ENCODE results near the gene ARL2. TPM values are rescaled to one million over a fixed set of nuclear protein-coding genes. Genes with fewer than 3 reads are reported as not detected.
A peak's percentile ranks its signal among the peaks of the same experiment; 100 is the strongest.
"Not testable (repeated sequence)": the region's sequence is repeated elsewhere in the genome, so short reads cannot be mapped to it uniquely, and the experiment has no call there.

Gene ARL2
- total RNA-seq, result 10 to 100 TPM; 74.1 to 86.9 TPM

DNA sequence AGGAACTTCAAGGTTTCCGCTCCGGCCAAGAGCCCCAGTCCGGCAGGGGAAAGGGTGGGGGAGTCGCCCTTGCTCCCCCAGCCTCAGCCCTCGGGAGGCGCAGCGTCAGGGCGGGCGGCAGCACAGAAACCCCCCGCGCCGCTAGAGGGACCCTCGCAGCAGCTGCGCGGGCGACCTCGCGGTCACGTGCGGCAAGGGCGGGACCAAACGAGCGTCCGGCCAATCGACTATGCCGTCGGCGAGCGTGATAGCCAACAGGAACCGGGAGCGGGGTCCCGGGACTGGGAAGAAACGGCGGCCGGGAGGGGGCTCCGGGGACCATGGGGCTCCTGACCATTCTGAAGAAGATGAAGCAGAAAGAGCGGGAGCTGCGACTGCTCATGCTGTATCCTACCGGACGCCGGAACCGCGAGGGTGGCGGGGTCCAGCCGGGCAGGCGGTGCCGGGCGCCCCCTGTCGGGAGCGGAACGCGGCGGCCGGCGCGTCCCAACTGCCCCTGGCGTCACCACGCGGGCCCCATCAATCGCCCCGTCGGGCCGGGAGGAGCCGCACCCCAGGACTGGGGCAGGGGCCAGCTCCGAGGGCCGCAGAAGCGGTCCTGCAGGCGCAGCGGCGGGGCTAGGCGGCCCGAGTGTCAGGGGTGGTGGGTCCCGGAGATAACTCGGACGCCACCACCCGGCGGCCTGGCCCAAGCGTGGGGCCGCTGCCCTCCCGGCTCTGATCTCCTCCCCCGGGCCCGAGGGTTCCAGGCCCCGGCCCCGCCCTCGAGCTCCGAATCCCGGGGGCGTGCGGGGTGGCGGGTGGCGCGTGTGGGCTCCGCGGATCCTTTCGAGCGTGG lies at the start of gene ARL2:
Gene ARL2, plus strand, starts transcription at position 273 of the 838 bp plus-strand sequence. Its CDS starts 48 bp downstream, at position 321.
- peak within 1 kb of the TSS; percentile 97 for H3K27ac Mint-ChIP-seq
- peak within 1 kb of the TSS; percentile 84 for H3K4me3 Mint-ChIP-seq
- CTCF ChIA-PET, result interaction anchor here (0.6 to 6.3 kb wide), 45 partner anchors 8 to 826 kb away, joined by 3 to 81 read pairs (median 6); partner anchors contain the start of genes BATF2, CAPN1, CDC42BPG and CDCA5

DNA sequence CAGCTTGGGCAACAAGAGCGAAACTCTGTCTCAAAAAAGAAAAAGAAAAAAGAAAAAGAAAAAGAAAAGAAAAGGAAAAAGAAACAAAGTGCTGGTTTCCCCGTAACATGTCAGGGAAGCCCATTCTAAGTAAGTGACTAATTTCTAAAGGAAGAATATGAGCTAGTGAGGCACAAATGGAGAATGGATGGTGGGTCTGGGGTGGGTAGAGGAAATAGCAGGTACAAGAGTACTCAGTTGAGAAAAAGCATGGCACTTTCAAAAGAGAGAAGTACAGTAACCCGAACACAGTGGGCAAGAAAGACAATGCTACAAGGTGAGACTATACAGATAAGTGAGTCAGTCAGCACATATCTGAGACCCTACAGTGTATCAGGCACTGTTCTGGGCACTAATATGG lies 46.6 kb upstream of the ARL2 start:
- H3K27ac Mint-ChIP-seq, result peak overlapping the region; percentile 37
- DNase-seq, result no peak
- H3K4me3 Mint-ChIP-seq, result no peak overlapping the region
- H3K27me3 Mint-ChIP-seq, result no peaks in the 10 kb centered on the region
- H3K36me3 Mint-ChIP-seq, result no peaks in the 10 kb centered on the region
- CTCF ChIA-PET, result interaction anchor here (0.8 kb wide), 1 partner anchor 24 kb away, joined by 4 read pairs; no protein-coding TSS in a partner anchor
- H3K9me3 Mint-ChIP-seq (ENCODE audit: low read depth), result no peaks in the 10 kb centered on the region
- peak; percentile 10 for ATAC-seq
- H3K4me1 Mint-ChIP-seq, result peaks cover 41% of the 10 kb centered on the region

More for the DNA sequence above, at the start of gene ARL2:
- DNase-seq, result peak; percentile 91
- no peaks in the 10 kb centered on the region for H3K27me3 Mint-ChIP-seq
- ATAC-seq, result peak; percentile 84
- peaks cover 28% of the 10 kb centered on the region for H3K4me1 Mint-ChIP-seq
- peaks cover 10% of the 10 kb centered on the region for H3K36me3 Mint-ChIP-seq
- H3K9me3 Mint-ChIP-seq (ENCODE audit: low read depth), result no peaks in the 10 kb centered on the region

DNA sequence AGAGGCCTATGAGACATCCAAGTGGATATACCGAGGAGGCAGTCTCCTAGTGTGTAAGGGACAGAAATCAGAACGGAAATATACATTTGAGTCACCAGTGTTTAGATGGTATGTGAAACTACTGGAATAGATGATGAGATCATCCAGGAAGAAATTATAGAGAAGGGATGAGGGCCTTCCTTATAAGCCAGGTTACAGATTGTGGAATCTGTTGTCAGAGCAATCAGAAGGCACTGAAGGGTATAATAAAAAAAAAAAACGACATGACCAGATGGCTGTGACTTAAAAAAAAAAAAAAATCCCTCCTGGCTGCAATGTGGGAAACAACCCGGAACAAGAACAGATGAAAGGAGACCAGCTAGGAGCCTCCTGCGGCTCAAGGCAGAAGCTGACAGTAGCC lies 44.8 kb upstream of the ARL2 start:
- DNase-seq (no peak), ATAC-seq (no peak)
- Mint-ChIP-seq H3K27ac (no peak overlapping the region), H3K4me1 (peaks cover 42% of the 10 kb centered on the region), H3K27me3 (no peaks in the 10 kb centered on the region), H3K9me3 (ENCODE audit: low read depth) (no peaks in the 10 kb centered on the region), H3K4me3 (no peak overlapping the region), H3K36me3 (no peaks in the 10 kb centered on the region)
- CTCF ChIA-PET, result interaction anchor here (0.7 kb wide), 1 partner anchor 85 kb away, joined by 3 read pairs; no protein-coding TSS in a partner anchor

DNA sequence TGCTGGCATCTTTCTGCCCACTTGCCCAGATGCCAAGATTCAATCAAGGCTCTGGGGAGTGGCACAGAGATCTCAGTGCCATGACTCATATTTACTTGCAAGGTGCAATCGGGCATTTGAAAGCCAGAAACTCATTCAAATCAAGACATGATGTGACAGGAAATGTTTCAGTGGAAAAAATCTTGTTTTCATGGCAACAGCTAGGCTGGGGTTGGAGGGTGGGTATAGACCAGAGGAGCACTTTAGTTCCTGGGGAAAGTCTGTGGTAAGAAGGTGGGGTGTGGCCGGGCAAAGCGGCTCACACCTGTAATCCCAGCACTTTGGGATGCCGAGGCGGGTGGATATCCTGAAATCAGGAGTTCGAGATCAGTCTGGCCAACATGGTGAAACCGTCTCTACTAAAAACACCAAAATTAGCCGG lies 43.2 kb upstream of the ARL2 start:
- Mint-ChIP-seq H3K27me3 (no peaks in the 10 kb centered on the region), H3K4me1 (peaks cover 41% of the 10 kb centered on the region), H3K27ac (peak overlapping the region; percentile 1), H3K9me3 (ENCODE audit: low read depth) (no peaks in the 10 kb centered on the region), H3K4me3 (no peak overlapping the region), H3K36me3 (no peaks in the 10 kb centered on the region)
- ATAC-seq (peak; percentile 28), DNase-seq (peak; percentile 43)
- CTCF ChIA-PET, result interaction anchor here (1.4 to 1.7 kb wide), 2 partner anchors 123 to 344 kb away, joined by 4 to 6 read pairs; no protein-coding TSS in a partner anchor

DNA sequence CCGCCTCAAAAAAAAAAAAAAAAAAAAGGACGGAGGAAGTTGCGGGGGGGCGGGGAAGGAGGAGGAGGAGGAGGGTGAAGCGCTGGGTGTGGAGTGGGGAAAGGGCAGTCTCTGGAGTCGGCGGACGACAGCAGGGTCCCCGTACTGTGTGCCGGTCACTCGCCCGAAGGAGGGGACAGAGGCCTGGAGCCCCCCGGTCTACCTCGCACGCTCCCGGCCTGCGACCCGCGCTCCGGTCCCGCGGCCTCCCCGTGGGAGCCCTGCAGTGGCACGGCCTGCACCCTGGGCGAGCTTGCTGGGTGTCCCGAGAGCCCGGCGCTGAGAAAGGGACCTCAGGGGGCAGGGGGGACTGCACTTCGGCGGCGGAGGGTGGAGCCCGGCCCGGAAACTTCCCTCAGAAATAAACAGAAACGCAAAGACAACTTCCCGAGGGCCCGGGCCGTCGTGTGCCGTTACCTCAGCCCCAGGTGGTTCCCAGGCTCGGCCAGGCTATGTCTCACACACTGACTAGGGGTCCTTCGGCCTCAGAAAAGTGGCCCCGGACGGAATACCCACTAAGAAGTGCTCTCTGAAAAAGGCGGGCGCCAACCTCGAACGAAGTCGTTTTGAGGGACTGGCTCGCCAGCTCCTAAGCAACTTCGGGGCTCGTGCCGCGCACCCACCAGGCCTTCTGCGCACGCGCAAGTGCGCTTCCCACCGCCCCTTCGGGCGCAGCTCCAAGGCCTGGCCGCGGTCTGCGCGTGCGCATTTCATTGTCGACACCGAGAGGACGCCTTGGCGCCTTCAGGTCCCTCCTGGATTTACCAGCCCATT lies 42.3 kb upstream of the ARL2 start, which contains the start of gene MAJIN:
Gene MAJIN, minus strand, starts transcription at position 688 of the 813 bp plus-strand sequence. CDS start 12,703 bp downstream, outside the sequence.
- ATAC-seq, result peak; percentile 80
- Mint-ChIP-seq H3K9me3 (ENCODE audit: low read depth) (no peaks in the 10 kb centered on the region), H3K36me3 (no peaks in the 10 kb centered on the region), H3K27me3 (no peaks in the 10 kb centered on the region), H3K4me1 (peaks cover 37% of the 10 kb centered on the region), H3K27ac (peak within 1 kb of the TSS; percentile 59), H3K4me3 (peak within 1 kb of the TSS; percentile 56)
- CTCF ChIA-PET, result interaction anchor here (0.7 to 1.7 kb wide), 5 partner anchors 43 to 523 kb away, joined by 3 to 6 read pairs (median 4); partner anchors contain the start of gene ARL2
- peak; percentile 88 for DNase-seq

DNA sequence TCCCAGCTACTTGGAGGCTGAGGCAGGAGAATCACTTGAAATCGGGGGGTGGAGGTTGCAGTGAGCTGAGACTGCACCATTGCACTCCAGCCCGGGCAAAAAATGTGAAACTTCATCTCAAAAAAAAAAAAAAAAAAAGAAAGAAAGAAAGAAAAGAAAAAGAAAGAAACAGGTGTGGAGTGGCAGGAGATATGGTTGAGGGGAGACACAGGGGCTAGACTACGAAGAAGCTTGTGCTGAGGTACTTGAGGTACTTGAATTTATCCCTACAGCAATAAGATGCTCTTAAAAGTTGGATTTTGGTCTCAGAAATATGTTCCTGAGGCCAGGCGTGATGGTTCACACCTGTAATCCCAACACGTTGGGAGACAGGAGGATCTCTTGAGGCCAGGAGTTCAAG lies 39.8 kb upstream of the ARL2 start:
- CTCF ChIA-PET, result interaction anchor here (0.7 to 0.9 kb wide), 2 partner anchors 8 to 39 kb away, joined by 3 to 6 read pairs; no protein-coding TSS in a partner anchor

DNA sequence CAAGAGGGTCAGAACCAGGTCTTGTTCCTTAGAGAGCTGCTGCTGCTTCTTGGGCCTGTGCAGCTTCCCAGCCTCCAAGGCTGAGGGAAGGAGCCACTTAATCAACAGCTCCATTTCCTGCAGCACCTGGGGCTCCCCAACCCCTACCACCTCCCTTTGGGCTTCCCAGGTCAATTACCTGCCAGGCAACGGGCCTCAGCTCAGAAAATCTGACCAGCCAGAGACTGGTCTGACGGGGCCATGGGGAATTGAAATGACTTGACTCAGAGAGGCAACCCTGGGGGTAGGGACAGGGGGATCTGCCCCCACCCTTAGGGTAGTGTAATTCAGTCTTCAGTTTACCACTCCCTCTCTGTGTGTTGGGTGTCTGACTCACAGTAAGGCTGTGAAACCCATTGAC lies 37.3 kb upstream of the ARL2 start:
- CTCF ChIA-PET, result interaction anchor here (0.9 kb wide), 1 partner anchor 37 kb away, joined by 3 read pairs; the partner anchor contains the start of gene ARL2
- H3K36me3 Mint-ChIP-seq, result no peaks in the 10 kb centered on the region
- peaks cover 11% of the 10 kb centered on the region for H3K4me1 Mint-ChIP-seq
- no peak overlapping the region for H3K4me3 Mint-ChIP-seq
- H3K27ac Mint-ChIP-seq, result no peak overlapping the region
- peaks cover 5% of the 10 kb centered on the region for H3K27me3 Mint-ChIP-seq
- no peaks in the 10 kb centered on the region for H3K9me3 Mint-ChIP-seq (ENCODE audit: low read depth)
- ATAC-seq, result no peak
- no peak for DNase-seq

More for the DNA sequence above, 39.8 kb upstream of the ARL2 start:
- Mint-ChIP-seq H3K9me3 (ENCODE audit: low read depth) (no peaks in the 10 kb centered on the region), H3K4me1 (peaks cover 22% of the 10 kb centered on the region), H3K27ac (no peak overlapping the region), H3K36me3 (no peaks in the 10 kb centered on the region), H3K4me3 (no peak overlapping the region), H3K27me3 (no peaks in the 10 kb centered on the region)
- no peak for DNase-seq
- ATAC-seq, result no peak

DNA sequence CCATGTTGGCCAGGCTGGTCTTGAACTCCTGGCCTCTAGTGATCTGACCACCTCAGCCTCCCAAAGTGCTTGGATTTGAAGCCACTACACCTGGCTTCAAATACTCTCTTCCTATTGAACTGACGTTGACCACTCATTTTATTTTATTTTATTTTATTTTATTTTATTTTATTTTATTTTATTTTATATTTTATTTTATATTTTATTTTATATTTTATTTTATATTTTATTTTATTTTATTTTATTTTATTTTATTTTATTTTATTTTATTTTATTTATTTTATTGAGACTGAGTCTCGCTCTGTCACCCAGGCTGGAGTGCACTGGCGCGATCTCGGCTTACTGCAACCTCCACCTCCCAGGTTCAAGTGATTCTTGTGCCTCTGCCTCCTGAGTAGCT lies 30.6 kb upstream of the ARL2 start:
- not testable (repeated sequence) for H3K4me1 Mint-ChIP-seq; DNase-seq; H3K9me3 Mint-ChIP-seq (ENCODE audit: low read depth); H3K36me3 Mint-ChIP-seq; H3K27ac Mint-ChIP-seq; ATAC-seq; H3K4me3 Mint-ChIP-seq
- CTCF ChIA-PET, result interaction anchor here (0.6 kb wide), 1 partner anchor 25 kb away, joined by 4 read pairs; no protein-coding TSS in a partner anchor
- peaks cover 18% of the 10 kb centered on the region for H3K27me3 Mint-ChIP-seq

DNA sequence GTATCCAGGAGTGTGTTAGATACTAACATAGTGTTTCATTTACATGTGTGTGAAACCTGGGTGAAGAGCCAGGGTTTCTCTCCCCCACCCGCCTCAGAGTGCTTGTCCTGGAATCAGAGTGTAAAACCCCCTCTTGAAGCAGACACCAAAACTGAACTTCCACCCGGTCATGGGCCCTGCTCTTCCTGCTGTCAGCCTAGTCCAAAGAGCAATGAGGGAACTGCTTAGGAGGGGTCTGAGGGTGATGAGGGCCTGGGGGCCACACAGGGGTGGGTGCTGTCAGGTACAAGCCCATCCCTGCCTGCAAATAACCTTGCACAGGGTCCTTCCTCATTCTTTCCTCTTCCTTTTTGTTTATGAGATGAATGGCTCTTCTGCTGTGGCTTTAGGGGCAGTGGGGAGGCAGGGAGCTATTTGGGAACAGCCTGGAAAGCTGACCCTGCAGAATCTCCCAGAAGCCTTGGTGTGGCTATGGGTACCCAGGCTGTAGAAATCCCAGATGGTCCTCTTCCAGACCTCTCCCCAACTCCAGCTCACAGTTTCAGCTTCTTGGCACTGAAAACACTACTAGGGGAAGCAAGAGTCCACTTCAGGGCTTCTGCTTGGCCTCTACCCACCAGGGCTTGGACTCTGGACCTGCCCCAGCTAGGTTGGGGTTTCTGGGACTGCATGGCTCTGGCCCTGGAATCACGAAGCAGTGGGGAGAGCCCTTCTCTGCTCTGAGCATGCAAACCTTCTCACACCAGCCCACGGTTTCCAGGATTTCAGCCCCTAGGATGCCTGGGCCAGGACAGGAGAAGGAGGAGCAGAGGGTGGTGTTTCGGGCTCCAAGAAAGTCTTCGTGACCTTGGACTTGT lies 25.7 kb upstream of the ARL2 start:
- CTCF ChIA-PET, result no interaction called here
- Mint-ChIP-seq H3K4me1 (peaks cover 9% of the 10 kb centered on the region), H3K36me3 (no peaks in the 10 kb centered on the region), H3K27ac (no peak overlapping the region), H3K9me3 (ENCODE audit: low read depth) (no peaks in the 10 kb centered on the region), H3K27me3 (peaks cover 5% of the 10 kb centered on the region), H3K4me3 (no peak overlapping the region)
- DNase-seq (no peak), ATAC-seq (no peak)

DNA sequence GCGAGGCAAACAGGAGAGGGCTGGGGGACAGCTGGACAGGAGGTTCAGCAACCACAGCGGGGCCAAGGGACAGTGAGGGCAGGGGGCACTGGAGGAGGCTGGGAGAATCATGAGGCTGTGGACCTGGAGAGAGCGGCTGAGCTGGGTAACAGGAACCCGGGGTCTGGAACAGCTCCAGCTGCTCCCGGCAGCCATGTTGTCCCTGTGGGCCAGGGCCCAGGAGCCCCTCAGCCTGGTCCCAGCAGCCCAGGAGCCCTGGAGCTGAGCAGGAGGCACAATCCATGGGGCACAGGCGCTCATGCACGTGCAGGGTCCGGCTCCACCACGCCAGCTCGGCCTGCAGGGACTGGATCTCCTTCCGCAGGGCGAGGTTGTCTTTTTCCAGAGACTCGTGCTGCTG lies 24.5 kb upstream of the ARL2 start:
- H3K4me3 Mint-ChIP-seq, result no peak overlapping the region

DNA sequence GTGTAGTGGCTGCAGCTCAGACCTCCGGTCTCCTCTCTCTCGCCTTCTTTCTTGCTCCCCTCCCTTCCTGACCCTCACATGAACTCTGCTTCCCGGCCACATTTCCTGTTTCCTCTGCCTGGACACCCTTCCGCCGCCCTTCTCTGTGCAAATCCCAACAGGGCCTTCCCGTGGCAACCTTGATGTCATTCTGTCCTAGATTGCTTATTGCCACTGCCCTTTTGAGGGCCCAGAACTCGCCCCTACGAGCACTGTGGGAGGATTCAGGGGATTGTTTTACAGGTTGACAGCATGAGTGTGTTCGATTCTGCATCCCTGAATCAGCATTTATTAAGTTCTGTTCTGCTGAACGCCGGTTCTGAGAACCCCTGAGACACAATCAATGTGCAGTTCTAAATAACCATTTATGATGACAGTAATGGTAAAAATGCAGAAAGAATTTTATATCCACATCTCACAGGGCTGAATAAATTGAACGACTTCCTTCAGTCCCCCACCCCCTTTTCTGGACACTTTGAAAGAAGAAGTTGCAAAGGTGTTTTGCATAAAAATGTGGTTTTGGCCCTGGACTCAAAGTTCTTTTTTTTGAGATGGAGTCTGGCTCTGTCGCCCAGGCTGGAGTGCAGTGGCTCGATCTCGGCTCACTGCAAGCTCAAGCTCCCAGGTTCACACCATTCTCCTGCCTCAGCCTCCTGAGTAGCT lies 23.6 kb upstream of the ARL2 start:
- no peaks in the 10 kb centered on the region for H3K36me3 Mint-ChIP-seq
- H3K4me1 Mint-ChIP-seq, result peaks cover 9% of the 10 kb centered on the region
- H3K27me3 Mint-ChIP-seq, result peaks cover 3% of the 10 kb centered on the region
- H3K9me3 Mint-ChIP-seq (ENCODE audit: low read depth), result no peaks in the 10 kb centered on the region
- CTCF ChIA-PET, result no interaction called here
- DNase-seq (no peak), ATAC-seq (no peak)
- no peak overlapping the region for H3K27ac Mint-ChIP-seq
- H3K4me3 Mint-ChIP-seq, result no peak overlapping the region

More for the DNA sequence above, 24.5 kb upstream of the ARL2 start:
- no peak overlapping the region for H3K27ac Mint-ChIP-seq
- peaks cover 5% of the 10 kb centered on the region for H3K27me3 Mint-ChIP-seq
- H3K9me3 Mint-ChIP-seq (ENCODE audit: low read depth), result no peaks in the 10 kb centered on the region
- peaks cover 9% of the 10 kb centered on the region for H3K4me1 Mint-ChIP-seq
- CTCF ChIA-PET, result no interaction called here
- ATAC-seq, result no peak
- H3K36me3 Mint-ChIP-seq, result no peaks in the 10 kb centered on the region
- DNase-seq, result no peak

DNA sequence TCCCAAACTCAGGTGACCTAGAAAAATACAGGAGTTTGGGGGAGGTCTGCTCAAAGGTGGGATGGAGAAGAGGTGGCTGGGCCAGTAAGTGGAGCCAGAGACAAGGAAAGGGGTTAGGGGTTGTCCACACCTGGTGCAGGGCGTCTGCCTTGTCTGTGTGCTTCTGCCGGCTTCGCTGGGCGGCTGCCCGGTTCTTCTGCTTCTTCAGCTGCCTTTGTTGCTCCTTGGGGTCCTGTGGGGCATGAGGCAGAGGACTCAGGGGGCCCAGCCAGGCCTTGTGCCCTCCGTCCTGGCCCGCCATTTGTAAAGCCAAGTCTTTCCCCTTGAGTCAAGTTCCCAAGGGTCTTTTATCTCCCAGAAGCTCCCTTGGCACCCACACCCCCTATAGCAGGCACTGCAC lies 19.6 kb upstream of the ARL2 start:
- CTCF ChIA-PET, result interaction anchor here (1.0 to 1.3 kb wide), 2 partner anchors 58 to 335 kb away, joined by 3 to 4 read pairs; partner anchors contain the start of gene GPHA2
- no peaks in the 10 kb centered on the region for H3K36me3 Mint-ChIP-seq
- no peak overlapping the region for H3K27ac Mint-ChIP-seq
- H3K27me3 Mint-ChIP-seq, result no peaks in the 10 kb centered on the region
- H3K4me1 Mint-ChIP-seq, result peaks cover 35% of the 10 kb centered on the region
- no peaks in the 10 kb centered on the region for H3K9me3 Mint-ChIP-seq (ENCODE audit: low read depth)
- no peak for ATAC-seq
- no peak for DNase-seq
- H3K4me3 Mint-ChIP-seq, result no peak overlapping the region
